ENCODE data around the gene THRB.

The THRB gene

DNA sequence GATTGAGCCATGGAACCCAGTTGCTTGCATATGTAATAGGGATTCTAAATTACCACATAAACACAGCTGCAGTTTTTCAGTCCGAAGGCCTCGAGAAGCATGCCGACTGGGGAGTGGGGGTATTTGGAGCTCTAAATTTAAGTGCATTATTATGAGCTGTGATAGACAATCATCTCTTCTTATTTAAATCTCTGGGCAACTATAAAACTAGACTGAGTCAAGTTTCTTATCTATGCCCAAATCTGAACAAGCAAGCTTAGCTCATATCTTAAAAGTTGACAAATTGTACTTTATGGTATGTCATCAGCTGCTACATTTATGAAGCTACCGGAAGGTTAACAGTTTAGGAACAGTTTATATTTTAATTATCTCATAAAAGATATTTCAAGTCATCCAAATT, 19.5 kb upstream of the THRB start:
- DNase-seq (ENCODE audit: insufficient read length, low spot score) (no peak), FAIRE-seq (no peak)
- TF ChIP-seq POLR2A (IDR thresholded peaks at IDR 0.05; ENCODE audit: low read depth, low read length) (no peak), SPI1 (IDR thresholded peaks at IDR 0.05; ENCODE audit: low read depth, low read length) (no peak), TAF1 (IDR thresholded peaks at IDR 0.05; ENCODE audit: low read depth, low read length) (no peak), POU2F2 (IDR thresholded peaks at IDR 0.05; ENCODE audit: low read depth, low read length) (no peak), POLR2AphosphoS5 (IDR thresholded peaks at IDR 0.05; ENCODE audit: low read depth, low read length) (no peak), PAX5 (IDR thresholded peaks at IDR 0.05; ENCODE audit: insufficient read depth, low read length, severe bottlenecking) (no peak)

- DNase-seq (ENCODE audit: insufficient read length, low spot score): no peak
- TF ChIP-seq PAX5 (IDR thresholded peaks at IDR 0.05; ENCODE audit: insufficient read depth, low read length, severe bottlenecking): no peak
- TF ChIP-seq TAF1 (IDR thresholded peaks at IDR 0.05; ENCODE audit: low read depth, low read length): no peak
- no peak for TF ChIP-seq SPI1 (IDR thresholded peaks at IDR 0.05; ENCODE audit: low read depth, low read length)
- FAIRE-seq: no peak
Measured at GRCh38 chr3:24513463-24513862, 18.8 kb upstream of the THRB start.

- FAIRE-seq (no peak), DNase-seq (ENCODE audit: insufficient read length, low spot score) (no peak)
- no peak for TF ChIP-seq TAF1 (IDR thresholded peaks at IDR 0.05; ENCODE audit: low read depth, low read length)
Measured at GRCh38 chr3:24512564-24513197, 18.0 kb upstream of the THRB start.

DNA sequence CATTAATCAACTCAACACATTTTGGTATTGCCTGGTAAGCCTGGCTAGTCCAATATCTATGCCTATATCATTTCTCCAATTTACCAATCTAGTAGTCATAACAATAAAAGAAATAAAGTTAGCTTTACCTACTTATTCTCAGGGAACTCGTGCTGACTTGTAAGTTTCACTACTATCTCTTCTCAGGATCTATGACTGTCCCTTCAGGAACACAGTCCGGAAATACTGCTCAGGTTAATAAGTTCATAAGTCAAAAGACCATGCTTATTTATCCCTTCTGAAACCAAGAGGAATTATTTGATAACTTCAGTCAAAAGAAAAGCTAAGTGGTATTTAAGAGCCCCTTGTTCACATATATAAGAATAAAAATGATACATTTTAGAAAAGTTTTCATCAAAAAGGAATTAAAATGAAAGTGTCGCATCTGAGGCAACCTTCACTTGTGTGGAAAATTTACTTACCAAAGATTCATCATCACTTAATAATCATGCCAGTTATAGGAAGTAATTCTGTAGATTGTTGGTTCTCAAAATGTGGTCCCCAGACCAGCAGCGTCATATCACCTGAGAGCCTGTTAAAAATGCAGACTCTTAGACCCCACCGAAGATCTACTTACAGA, 15.5 kb upstream of the THRB start:
- TF ChIP-seq POU2F2 (IDR thresholded peaks at IDR 0.05; ENCODE audit: low read depth, low read length) (no peak), PAX5 (IDR thresholded peaks at IDR 0.05; ENCODE audit: insufficient read depth, low read length, severe bottlenecking) (no peak), POLR2AphosphoS5 (IDR thresholded peaks at IDR 0.05; ENCODE audit: low read depth, low read length) (no peak), TAF1 (IDR thresholded peaks at IDR 0.05; ENCODE audit: low read depth, low read length) (no peak), POLR2A (IDR thresholded peaks at IDR 0.05; ENCODE audit: low read depth, low read length) (no peak), SPI1 (IDR thresholded peaks at IDR 0.05; ENCODE audit: low read depth, low read length) (no peak)
- FAIRE-seq: no peak

GRCh38 chr3:24508423-24508839, 13.8 kb upstream of the THRB start:
- FAIRE-seq (no peak), DNase-seq (ENCODE audit: insufficient read length, low spot score) (no peak)
- no peak for TF ChIP-seq POLR2A (IDR thresholded peaks at IDR 0.05; ENCODE audit: low read depth, low read length)
- no peak for TF ChIP-seq POU2F2 (IDR thresholded peaks at IDR 0.05; ENCODE audit: low read depth, low read length)

More for the DNA sequence above, 15.5 kb upstream of the THRB start:
- DNase-seq (ENCODE audit: insufficient read length, low spot score): no peak

- no peak for FAIRE-seq
Measured at GRCh38 chr3:24507776-24508422, 13.2 kb upstream of the THRB start.

DNA sequence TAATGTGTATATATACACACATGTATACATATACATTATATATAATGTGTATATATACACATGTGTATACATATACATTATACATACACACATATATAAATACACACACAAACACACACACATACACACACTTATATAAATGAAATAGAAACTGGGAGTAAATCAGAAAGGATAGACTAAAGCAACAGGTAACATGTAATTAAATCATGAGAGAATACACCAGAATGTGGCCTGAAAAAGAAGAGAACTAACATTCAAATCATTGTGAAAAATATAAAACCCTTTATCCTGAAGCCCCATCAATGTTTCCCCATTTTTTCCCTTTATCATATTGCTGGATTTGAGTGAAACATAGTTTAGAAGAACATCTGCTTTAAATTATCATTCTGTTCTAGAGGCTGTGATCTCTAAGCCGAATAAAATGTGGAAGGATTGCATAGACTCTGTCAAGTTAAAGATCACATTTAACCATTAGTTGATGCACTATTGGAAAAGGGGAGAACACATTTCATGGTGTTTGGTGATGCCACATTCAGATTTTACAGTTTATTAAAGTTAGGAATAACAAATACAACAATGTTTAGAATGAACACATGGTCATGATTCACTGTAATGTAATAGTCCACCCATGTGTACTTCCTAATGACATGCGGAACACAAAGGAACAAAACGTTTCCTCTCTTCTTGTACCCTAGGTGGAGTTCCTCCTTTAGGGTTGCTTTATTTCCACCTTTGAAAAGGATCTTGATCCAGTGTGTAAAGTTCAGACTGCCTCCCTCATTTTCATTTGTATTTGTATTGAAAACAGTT, 12.5 kb upstream of the THRB start:
- DNase-seq (ENCODE audit: insufficient read length, low spot score): no peak
- FAIRE-seq: no peak
- no peak for TF ChIP-seq POU2F2 (IDR thresholded peaks at IDR 0.05; ENCODE audit: low read depth, low read length)
- no peak for TF ChIP-seq PAX5 (IDR thresholded peaks at IDR 0.05; ENCODE audit: insufficient read depth, low read length, severe bottlenecking)
- no peak for TF ChIP-seq POLR2A (IDR thresholded peaks at IDR 0.05; ENCODE audit: low read depth, low read length)
- TF ChIP-seq TAF1 (IDR thresholded peaks at IDR 0.05; ENCODE audit: low read depth, low read length): no peak
- no peak for TF ChIP-seq POLR2AphosphoS5 (IDR thresholded peaks at IDR 0.05; ENCODE audit: low read depth, low read length)
- TF ChIP-seq SPI1 (IDR thresholded peaks at IDR 0.05; ENCODE audit: low read depth, low read length): no peak

More at GRCh38 chr3:24507776-24508422, 13.2 kb upstream of the THRB start:
- DNase-seq (ENCODE audit: insufficient read length, low spot score): no peak
- TF ChIP-seq SPI1 (IDR thresholded peaks at IDR 0.05; ENCODE audit: low read depth, low read length) (no peak), TAF1 (IDR thresholded peaks at IDR 0.05; ENCODE audit: low read depth, low read length) (no peak), POLR2A (IDR thresholded peaks at IDR 0.05; ENCODE audit: low read depth, low read length) (no peak), POU2F2 (IDR thresholded peaks at IDR 0.05; ENCODE audit: low read depth, low read length) (no peak), PAX5 (IDR thresholded peaks at IDR 0.05; ENCODE audit: insufficient read depth, low read length, severe bottlenecking) (no peak), POLR2AphosphoS5 (IDR thresholded peaks at IDR 0.05; ENCODE audit: low read depth, low read length) (no peak)

DNA sequence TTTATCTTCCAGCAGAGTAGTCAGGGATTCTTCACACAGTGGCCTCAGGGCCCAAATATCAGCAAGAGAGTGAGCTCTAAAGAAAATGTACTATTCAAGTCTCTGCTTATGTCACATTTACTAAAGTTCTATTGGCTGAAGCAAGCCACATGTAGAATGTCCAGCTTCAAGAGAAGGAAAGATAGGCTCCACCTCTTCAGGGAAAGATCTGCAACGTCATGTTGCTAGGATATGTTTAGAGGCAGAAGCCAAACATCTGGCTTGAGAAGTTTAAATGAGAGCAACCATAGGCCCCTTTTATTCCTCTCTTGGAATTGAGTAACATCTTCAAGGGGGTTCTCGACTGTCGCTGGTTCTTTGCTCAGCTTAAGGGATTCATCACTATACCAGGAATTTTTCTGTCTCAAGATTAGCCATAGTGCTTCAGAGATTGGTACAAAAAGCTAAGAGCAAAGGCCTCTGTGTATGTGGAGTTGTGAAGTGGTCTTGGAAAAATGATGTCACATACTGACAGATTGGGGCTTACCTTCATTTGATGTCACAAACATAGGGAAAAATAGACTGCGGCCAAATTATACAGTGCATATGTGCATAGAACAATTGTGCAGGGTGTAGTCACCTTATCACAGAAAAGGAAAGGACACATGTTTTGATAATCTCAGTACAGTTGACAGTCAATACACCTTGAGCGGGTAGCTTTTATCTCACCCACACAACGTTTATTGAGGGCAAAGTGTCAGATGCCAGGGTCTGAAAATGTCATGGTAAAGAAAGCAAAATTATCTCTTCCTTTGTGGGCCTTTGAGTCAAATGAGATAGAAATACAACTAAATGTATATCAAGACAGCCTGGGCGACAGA, 11.3 kb upstream of the THRB start:
- DNase-seq (ENCODE audit: insufficient read length, low spot score): no peak
- TF ChIP-seq POU2F2 (IDR thresholded peaks at IDR 0.05; ENCODE audit: low read depth, low read length) (no peak), SPI1 (IDR thresholded peaks at IDR 0.05; ENCODE audit: low read depth, low read length) (no peak), TAF1 (IDR thresholded peaks at IDR 0.05; ENCODE audit: low read depth, low read length) (no peak), POLR2A (IDR thresholded peaks at IDR 0.05; ENCODE audit: low read depth, low read length) (no peak), PAX5 (IDR thresholded peaks at IDR 0.05; ENCODE audit: insufficient read depth, low read length, severe bottlenecking) (no peak), POLR2AphosphoS5 (IDR thresholded peaks at IDR 0.05; ENCODE audit: low read depth, low read length) (no peak)
- FAIRE-seq: no peak

DNA sequence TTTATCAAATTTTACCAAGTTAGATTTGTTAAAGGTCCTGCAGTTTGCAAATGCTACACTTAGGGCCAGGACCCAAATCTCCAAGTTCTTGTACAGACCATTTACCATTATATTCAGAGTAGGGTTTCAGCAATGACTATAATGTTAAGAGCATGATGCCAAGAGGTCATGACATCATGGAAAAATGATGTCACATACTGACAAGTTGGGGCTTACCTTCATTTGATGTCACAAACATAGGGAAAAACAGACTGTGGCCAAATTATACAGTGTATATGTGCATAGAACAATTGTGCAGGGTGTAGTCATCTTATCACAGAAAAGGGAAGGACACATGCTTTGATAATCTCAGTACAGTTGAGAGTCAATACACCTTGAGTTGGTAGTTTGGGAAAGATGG, 10.1 kb upstream of the THRB start:
- FAIRE-seq (no peak), DNase-seq (ENCODE audit: insufficient read length, low spot score) (no peak)
- no peak for TF ChIP-seq POU2F2 (IDR thresholded peaks at IDR 0.05; ENCODE audit: low read depth, low read length)
- TF ChIP-seq POLR2A (IDR thresholded peaks at IDR 0.05; ENCODE audit: low read depth, low read length): no peak
- TF ChIP-seq TAF1 (IDR thresholded peaks at IDR 0.05; ENCODE audit: low read depth, low read length): no peak
- no peak for TF ChIP-seq SPI1 (IDR thresholded peaks at IDR 0.05; ENCODE audit: low read depth, low read length)
- TF ChIP-seq PAX5 (IDR thresholded peaks at IDR 0.05; ENCODE audit: insufficient read depth, low read length, severe bottlenecking): no peak
- TF ChIP-seq POLR2AphosphoS5 (IDR thresholded peaks at IDR 0.05; ENCODE audit: low read depth, low read length): no peak
